Type B pancreatic cell (in vitro differentiated cells): ENCODE data around the gene DYNC2I2. TPM values are rescaled to one million over a fixed set of nuclear protein-coding genes. Genes with fewer than 3 reads are reported as not detected.

Experiments
- DNase-seq: peaks from one replicate; pipeline ENCODE4 v3.0.0; 2021; ENCODE audit warnings: mixed read lengths; ENCODE audit not compliant: unreplicated experiment; ENCODE audit errors: extremely low spot score
- H3K27ac Mint-ChIP-seq: 2 replicates; pipeline ENCODE4 v1.8.0; 2021; ENCODE audit warnings: mild to moderate bottlenecking, mixed read lengths
- H3K27me3 Mint-ChIP-seq: 2 replicates; pipeline ENCODE4 v1.8.0; 2021; ENCODE audit warnings: mixed read lengths
- H3K36me3 Mint-ChIP-seq: 2 replicates; pipeline ENCODE4 v1.8.0; 2021; ENCODE audit warnings: mixed read lengths
- H3K4me1 Mint-ChIP-seq: one replicate; pipeline ENCODE4 v1.8.0; 2021; ENCODE audit warnings: mixed read lengths; ENCODE audit not compliant: unreplicated experiment
- H3K4me3 Mint-ChIP-seq: 2 replicates; pipeline ENCODE4 v1.8.0; 2021; ENCODE audit warnings: mild to moderate bottlenecking, mixed read lengths
- H3K9me3 Mint-ChIP-seq: 2 replicates; pipeline ENCODE4 v1.8.0; 2021; ENCODE audit warnings: mixed read lengths
- CTCF ChIP-seq: fragments of 200-600 bp; sonication (generic); conservative IDR thresholded peaks from 2 replicates; pipeline ENCODE4 v1.5.0; 2021; ENCODE audit warnings: antibody characterized with exemption, mild to moderate bottlenecking
- total RNA-seq: library from RNA; stranded (reverse); gene quantifications from 2 replicates; pipeline ENCODE4 v1.2.1, GENCODE V29; 2021; ENCODE audit warnings: low replicate concordance

The DYNC2I2 gene
- total RNA-seq, 1 donor from 2014 or later: 70.6 TPM

- no peaks in the 10 kb centered on the region for H3K36me3 Mint-ChIP-seq
- TF ChIP-seq CTCF: no peak
- H3K27me3 Mint-ChIP-seq: no peaks in the 10 kb centered on the region
- H3K9me3 Mint-ChIP-seq: no peaks in the 10 kb centered on the region
- no peak for DNase-seq
- peak overlapping the region; percentile 58 for H3K27ac Mint-ChIP-seq
- H3K4me1 Mint-ChIP-seq: no peaks in the 10 kb centered on the region
- no peak overlapping the region for H3K4me3 Mint-ChIP-seq
Measured at GRCh38 chr9:128633601-128634000, 23.0 kb downstream of the DYNC2I2 start.

DNA sequence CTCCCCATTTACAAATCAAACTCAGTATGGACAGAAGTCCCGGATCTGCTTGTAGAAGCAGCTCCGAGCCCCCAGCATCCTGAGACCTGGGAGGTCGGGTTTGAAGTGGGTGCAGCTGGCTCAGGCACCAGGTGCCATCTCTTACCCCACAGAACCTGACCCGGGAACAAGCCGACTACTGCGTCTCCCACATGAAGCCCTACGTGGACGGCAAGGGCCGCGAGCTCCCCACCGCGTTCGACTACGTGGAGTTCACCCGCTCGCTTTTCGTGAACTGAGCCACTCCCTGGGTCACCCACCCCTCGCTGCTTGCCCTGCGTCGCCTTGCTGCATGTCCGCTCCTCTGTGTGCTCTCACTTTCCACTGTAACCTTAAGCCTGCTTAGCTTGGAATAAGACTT is 23.6 kb downstream of the DYNC2I2 start:
- H3K4me3 Mint-ChIP-seq: no peak overlapping the region

DNA sequence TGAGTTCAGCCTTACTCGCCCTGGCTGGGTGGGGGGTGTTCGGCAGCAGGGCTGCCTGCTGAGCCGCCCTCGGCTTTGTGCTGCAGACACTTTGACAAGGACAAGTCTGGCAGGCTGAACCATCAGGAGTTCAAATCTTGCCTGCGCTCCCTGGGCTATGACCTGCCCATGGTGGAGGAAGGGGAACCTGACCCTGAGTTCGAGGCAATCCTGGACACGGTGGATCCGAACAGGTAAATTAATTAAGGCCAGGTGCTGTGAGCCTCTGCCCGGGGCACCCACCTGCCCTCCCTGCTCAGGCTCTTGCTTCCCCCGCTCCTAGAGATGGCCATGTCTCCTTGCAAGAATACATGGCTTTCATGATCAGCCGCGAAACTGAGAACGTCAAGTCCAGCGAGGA is 24.2 kb downstream of the DYNC2I2 start:
- no peaks in the 10 kb centered on the region for H3K27me3 Mint-ChIP-seq
- H3K36me3 Mint-ChIP-seq: peaks cover 4% of the 10 kb centered on the region
- H3K9me3 Mint-ChIP-seq: no peaks in the 10 kb centered on the region
- DNase-seq: no peak
- no peak for TF ChIP-seq CTCF
- H3K4me3 Mint-ChIP-seq: no peak overlapping the region
- peak overlapping the region; percentile 48 for H3K27ac Mint-ChIP-seq
- no peaks in the 10 kb centered on the region for H3K4me1 Mint-ChIP-seq

More for the DNA sequence above, 23.6 kb downstream of the DYNC2I2 start:
- Mint-ChIP-seq H3K36me3 (no peaks in the 10 kb centered on the region), H3K9me3 (no peaks in the 10 kb centered on the region), H3K4me1 (no peaks in the 10 kb centered on the region), H3K27me3 (no peaks in the 10 kb centered on the region), H3K27ac (peak overlapping the region; percentile 48)
- DNase-seq: no peak
- no peak for TF ChIP-seq CTCF

GRCh38 chr9:128632066-128632465 is 24.6 kb downstream of the DYNC2I2 start:
- Mint-ChIP-seq H3K27me3 (no peaks in the 10 kb centered on the region), H3K9me3 (no peaks in the 10 kb centered on the region), H3K36me3 (peaks cover 4% of the 10 kb centered on the region), H3K4me1 (no peaks in the 10 kb centered on the region), H3K4me3 (no peak overlapping the region), H3K27ac (peak overlapping the region; percentile 67)
- no peak for TF ChIP-seq CTCF
- DNase-seq: no peak

DNA sequence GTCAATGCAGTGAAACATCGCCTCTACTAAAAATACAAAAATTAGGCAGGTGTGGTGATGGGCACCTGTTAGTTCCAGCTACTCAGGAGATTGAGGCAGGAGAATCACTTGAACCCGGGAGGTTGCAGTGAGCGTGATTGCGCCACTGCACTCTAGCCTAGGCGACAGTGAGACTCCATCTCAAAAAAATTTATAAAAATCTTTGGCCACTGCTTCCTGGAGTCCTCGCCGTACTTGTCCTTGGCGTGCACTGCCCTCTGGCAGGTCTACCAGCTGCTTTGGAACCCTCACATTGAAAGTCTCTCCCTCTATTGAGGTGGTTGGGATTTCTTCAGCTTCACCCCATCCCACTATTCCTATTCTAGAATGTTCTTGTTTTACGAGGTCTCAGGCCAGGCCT is 25.0 kb downstream of the DYNC2I2 start:
- peak overlapping the region; percentile 67 for H3K27ac Mint-ChIP-seq
- H3K4me3 Mint-ChIP-seq: no peak overlapping the region
- DNase-seq: no peak
- TF ChIP-seq CTCF: no peak
- no peaks in the 10 kb centered on the region for H3K9me3 Mint-ChIP-seq
- no peaks in the 10 kb centered on the region for H3K27me3 Mint-ChIP-seq
- H3K36me3 Mint-ChIP-seq: peaks cover 4% of the 10 kb centered on the region
- H3K4me1 Mint-ChIP-seq: no peaks in the 10 kb centered on the region
